ENCODE measurements around the gene PITPNM2. TPM values are rescaled to one million over a fixed set of nuclear protein-coding genes. Genes with fewer than 3 reads are reported as not detected.

The PITPNM2 gene
- total and polyA plus RNA-seq, 2 experiments from 2014 or later, result 0.82 to 3.0 TPM

DNA sequence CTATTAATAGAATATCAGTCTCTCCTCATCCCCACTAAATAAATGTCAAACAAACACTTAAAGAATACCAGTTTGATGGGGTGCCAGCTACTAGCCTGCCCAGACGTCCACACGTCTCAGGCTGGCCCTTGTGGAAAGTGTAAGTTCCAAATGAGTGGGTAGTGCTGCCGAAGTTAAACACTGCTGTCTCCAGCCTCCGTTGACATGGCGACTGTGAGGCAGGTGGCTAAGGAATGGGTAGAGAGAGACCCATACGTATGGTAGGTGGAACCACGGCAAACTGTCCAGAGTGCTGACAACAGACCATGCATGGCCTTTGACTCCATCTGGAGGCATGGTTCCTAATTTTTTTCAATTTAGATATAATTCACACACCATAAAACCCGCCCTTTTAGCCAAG, 37.9 kb downstream of the PITPNM2 start (continued):
- TF ChIP-seq, protein P1, sequence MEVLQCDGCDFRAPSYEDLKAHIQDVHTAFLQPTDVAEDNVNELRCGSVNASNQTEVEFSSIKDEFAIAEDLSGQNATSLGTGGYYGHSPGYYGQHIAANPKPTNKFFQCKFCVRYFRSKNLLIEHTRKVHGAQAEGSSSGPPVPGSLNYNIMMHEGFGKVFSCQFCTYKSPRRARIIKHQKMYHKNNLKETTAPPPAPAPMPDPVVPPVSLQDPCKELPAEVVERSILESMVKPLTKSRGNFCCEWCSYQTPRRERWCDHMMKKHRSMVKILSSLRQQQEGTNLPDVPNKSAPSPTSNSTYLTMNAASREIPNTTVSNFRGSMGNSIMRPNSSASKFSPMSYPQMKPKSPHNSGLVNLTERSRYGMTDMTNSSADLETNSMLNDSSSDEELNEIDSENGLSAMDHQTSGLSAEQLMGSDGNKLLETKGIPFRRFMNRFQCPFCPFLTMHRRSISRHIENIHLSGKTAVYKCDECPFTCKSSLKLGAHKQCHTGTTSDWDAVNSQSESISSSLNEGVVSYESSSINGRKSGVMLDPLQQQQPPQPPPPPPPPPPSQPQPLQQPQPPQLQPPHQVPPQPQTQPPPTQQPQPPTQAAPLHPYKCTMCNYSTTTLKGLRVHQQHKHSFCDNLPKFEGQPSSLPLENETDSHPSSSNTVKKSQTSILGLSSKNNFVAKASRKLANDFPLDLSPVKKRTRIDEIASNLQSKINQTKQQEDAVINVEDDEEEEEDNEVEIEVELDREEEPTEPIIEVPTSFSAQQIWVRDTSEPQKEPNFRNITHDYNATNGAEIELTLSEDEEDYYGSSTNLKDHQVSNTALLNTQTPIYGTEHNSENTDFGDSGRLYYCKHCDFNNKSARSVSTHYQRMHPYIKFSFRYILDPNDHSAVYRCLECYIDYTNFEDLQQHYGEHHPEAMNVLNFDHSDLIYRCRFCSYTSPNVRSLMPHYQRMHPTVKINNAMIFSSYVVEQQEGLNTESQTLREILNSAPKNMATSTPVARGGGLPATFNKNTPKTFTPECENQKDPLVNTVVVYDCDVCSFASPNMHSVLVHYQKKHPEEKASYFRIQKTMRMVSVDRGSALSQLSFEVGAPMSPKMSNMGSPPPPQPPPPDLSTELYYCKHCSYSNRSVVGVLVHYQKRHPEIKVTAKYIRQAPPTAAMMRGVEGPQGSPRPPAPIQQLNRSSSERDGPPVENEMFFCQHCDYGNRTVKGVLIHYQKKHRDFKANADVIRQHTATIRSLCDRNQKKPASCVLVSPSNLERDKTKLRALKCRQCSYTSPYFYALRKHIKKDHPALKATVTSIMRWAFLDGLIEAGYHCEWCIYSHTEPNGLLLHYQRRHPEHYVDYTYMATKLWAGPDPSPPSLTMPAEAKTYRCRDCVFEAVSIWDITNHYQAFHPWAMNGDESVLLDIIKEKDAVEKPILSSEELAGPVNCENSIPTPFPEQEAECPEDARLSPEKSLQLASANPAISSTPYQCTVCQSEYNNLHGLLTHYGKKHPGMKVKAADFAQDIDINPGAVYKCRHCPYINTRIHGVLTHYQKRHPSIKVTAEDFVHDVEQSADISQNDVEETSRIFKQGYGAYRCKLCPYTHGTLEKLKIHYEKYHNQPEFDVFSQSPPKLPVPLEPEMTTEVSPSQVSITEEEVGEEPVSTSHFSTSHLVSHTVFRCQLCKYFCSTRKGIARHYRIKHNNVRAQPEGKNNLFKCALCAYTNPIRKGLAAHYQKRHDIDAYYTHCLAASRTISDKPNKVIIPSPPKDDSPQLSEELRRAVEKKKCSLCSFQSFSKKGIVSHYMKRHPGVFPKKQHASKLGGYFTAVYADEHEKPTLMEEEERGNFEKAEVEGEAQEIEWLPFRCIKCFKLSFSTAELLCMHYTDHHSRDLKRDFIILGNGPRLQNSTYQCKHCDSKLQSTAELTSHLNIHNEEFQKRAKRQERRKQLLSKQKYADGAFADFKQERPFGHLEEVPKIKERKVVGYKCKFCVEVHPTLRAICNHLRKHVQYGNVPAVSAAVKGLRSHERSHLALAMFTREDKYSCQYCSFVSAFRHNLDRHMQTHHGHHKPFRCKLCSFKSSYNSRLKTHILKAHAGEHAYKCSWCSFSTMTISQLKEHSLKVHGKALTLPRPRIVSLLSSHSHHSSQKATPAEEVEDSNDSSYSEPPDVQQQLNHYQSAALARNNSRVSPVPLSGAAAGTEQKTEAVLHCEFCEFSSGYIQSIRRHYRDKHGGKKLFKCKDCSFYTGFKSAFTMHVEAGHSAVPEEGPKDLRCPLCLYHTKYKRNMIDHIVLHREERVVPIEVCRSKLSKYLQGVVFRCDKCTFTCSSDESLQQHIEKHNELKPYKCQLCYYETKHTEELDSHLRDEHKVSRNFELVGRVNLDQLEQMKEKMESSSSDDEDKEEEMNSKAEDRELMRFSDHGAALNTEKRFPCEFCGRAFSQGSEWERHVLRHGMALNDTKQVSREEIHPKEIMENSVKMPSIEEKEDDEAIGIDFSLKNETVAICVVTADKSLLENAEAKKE (CRISPR knock-in tag; IDR thresholded peaks at IDR 0.05), result no peak
- TF ChIP-seq ZNF331 (CRISPR knock-in tag; IDR thresholded peaks at IDR 0.05; ENCODE audit: low read depth) (no peak), EZH2phosphoT487 (IDR thresholded peaks at IDR 0.05; ENCODE audit: unreplicated experiment) (no peak), CREB1 (CRISPR knock-in tag; IDR thresholded peaks at IDR 0.05; ENCODE audit: low read depth) (no peak), NANOG (IDR thresholded peaks at IDR 0.05; ENCODE audit: borderline replicate concordance) (no peak), EZH2 (IDR thresholded peaks at IDR 0.05; ENCODE audit: low read depth, unreplicated experiment) (no peak), POLR2AphosphoS5 (IDR thresholded peaks at IDR 0.05; ENCODE audit: low read depth) (no peak), STAT1 (IDR thresholded peaks at IDR 0.05; ENCODE audit: unreplicated experiment) (no peak)
- TF ChIP-seq, protein P2, sequence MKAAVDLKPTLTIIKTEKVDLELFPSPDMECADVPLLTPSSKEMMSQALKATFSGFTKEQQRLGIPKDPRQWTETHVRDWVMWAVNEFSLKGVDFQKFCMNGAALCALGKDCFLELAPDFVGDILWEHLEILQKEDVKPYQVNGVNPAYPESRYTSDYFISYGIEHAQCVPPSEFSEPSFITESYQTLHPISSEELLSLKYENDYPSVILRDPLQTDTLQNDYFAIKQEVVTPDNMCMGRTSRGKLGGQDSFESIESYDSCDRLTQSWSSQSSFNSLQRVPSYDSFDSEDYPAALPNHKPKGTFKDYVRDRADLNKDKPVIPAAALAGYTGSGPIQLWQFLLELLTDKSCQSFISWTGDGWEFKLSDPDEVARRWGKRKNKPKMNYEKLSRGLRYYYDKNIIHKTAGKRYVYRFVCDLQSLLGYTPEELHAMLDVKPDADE (IDR thresholded peaks at IDR 0.05), result no peak

Measured in GM23338 (cell line).